NB4 (cell line): Measurements from ENCODE around the gene TMEM94.

Source experiments
- CTCF ChIP-seq: IDR thresholded peaks from one replicate; pipeline ENCODE4 v1.5.1; 2012; ENCODE audit warnings: low read depth, low read length
- MAX ChIP-seq: IDR thresholded peaks from 2 replicates; pipeline ENCODE4 v1.6.1; 2011; ENCODE audit warnings: low read depth, low read length
- POLR2A ChIP-seq: IDR thresholded peaks from 2 replicates; pipeline ENCODE4 v1.6.1; 2011; ENCODE audit warnings: mild to moderate bottlenecking; ENCODE audit not compliant: insufficient read length; ENCODE audit errors: extremely low read depth

GRCh38 chr17:75544250-75544649 lies 87.8 kb downstream of the TMEM94 start:
- no peak for TF ChIP-seq CTCF
- TF ChIP-seq POLR2A: no peak
- no peak for TF ChIP-seq MAX
